B cell (primary cell): Measurements from ENCODE around the gene TMPRSS11E. TPM values are rescaled to one million over a fixed set of nuclear protein-coding genes. Genes with fewer than 3 reads are reported as not detected.
"Not testable (repeated sequence)": the region's sequence is repeated elsewhere in the genome, so short reads cannot be mapped to it uniquely, and the experiment has no call there.

Experiments
- ATAC-seq: fragments of 200-7000 bp; cut with Tn5 transposase; one replicate; pipeline ENCODE4 v1.10.0; 2021; ENCODE audit warnings: low read depth, mild to moderate bottlenecking, moderate number of reproducible peaks, moderate library complexity
- CTCF ChIA-PET: fragments of 350-600 bp; sonication (Branson Sonifier 250); formaldehyde crosslinking; loops from one replicate; lab custom pipeline; 2021; ENCODE audit warnings: antibody characterized with exemption, inconsistent platforms; lab: Charles Lee
- POLR2A ChIA-PET: fragments of 350-600 bp; sonication (Branson Sonifier 250); formaldehyde crosslinking; loops from one replicate; lab custom pipeline; 2021; ENCODE audit warnings: antibody characterized with exemption; lab: Charles Lee
- DNase-seq: peaks from one replicate; pipeline ENCODE4 v3.0.0; 2013
- H2AFZ ChIP-seq: 2 replicates; pipeline ENCODE4 v1.6.1; 2012; ENCODE audit warnings: mild to moderate bottlenecking, low read depth, low read length; ENCODE audit not compliant: insufficient read depth, poor library complexity, severe bottlenecking
- H3K27ac ChIP-seq, 2 donors: 1 replicate in 1 of 2; 2 replicates in 1 of 2; pipeline ENCODE4 v1.5.1; 2012 to 2013; ENCODE audit warnings: low read length in 2 of 2, mild to moderate bottlenecking in 2 of 2, moderate library complexity in 1 of 2
- H3K27me3 ChIP-seq, 4 experiments: fragments of 200-600 bp in 1 of 4; sonication (generic) in 1 of 4; replicated peaks in 1 of 4; 1 replicate in 2 of 4; 2 replicates in 2 of 4; pipeline versions ENCODE4 v1.6.1 to v1.7.0; 2013 to 2016; ENCODE audit warnings: low read length in 3 of 4, mild to moderate bottlenecking in 2 of 4, mixed read lengths in 1 of 4, moderate library complexity in 1 of 4; ENCODE audit not compliant: insufficient read depth in 4 of 4, control insufficient read depth in 3 of 4; ENCODE audit errors: control extremely low read depth in 1 of 4
- H3K36me3 ChIP-seq, 2 experiments: replicated peaks in 1 of 2; 1 replicate in 1 of 2; 2 replicates in 1 of 2; pipeline versions ENCODE4 v1.6.1 to v1.7.1; 2013; ENCODE audit warnings: low read length in 1 of 2; ENCODE audit not compliant: insufficient read depth in 2 of 2, control insufficient read depth in 1 of 2; ENCODE audit errors: control extremely low read depth in 1 of 2, extremely low read depth in 1 of 2
- H3K4me1 ChIP-seq, 2 donors: fragments of 200-600 bp in 1 of 2; sonication (generic) in 1 of 2; 1 replicate in 1 of 2; 2 replicates in 1 of 2; pipeline versions ENCODE4 v1.5.1 to v1.6.1; 2013 to 2017; ENCODE audit warnings: low read length in 2 of 2; ENCODE audit not compliant: control insufficient read depth in 2 of 2, insufficient read depth in 2 of 2
- H3K4me2 ChIP-seq: replicated peaks from 2 replicates; pipeline ENCODE3; 2012; ENCODE audit warnings: mild to moderate bottlenecking, low read depth, low read length; ENCODE audit not compliant: poor library complexity, severe bottlenecking
- H3K4me3 ChIP-seq, 5 experiments: fragments of 200-600 bp in 1 of 5; sonication (generic) in 1 of 5; 1 replicate in 3 of 5; 2 replicates in 2 of 5; pipeline versions ENCODE4 v1.5.1 to v1.7.0; 2011 to 2016; ENCODE audit warnings: low read length in 4 of 5, mild to moderate bottlenecking in 4 of 5, low read depth in 2 of 5, control low read depth in 1 of 5, moderate library complexity in 1 of 5; ENCODE audit not compliant: insufficient read depth in 1 of 5; ENCODE audit errors: control extremely low read depth in 1 of 5, extremely low read depth in 1 of 5
- H3K79me2 ChIP-seq: fragments of 200-600 bp; sonication (generic); one replicate; pipeline ENCODE4 v1.6.0; 2016; ENCODE audit warnings: low read length; ENCODE audit not compliant: control insufficient read depth, insufficient read depth
- H3K9ac ChIP-seq: fragments of 200-600 bp; sonication (generic); 2 replicates; pipeline ENCODE4 v1.6.1; 2017; ENCODE audit warnings: mild to moderate bottlenecking, low read length, moderate library complexity
- H3K9me3 ChIP-seq, 3 donors: one replicate each; pipeline versions ENCODE4 v1.6.1 to v1.7.1; 2013; ENCODE audit warnings: low read length in 2 of 3; ENCODE audit not compliant: control insufficient read depth in 2 of 3, insufficient read depth in 1 of 3; ENCODE audit errors: control extremely low read depth in 1 of 3
- H4K20me1 ChIP-seq: 2 replicates; pipeline ENCODE4 v1.6.0; 2012; ENCODE audit warnings: mild to moderate bottlenecking, low read length; ENCODE audit not compliant: insufficient read depth, control insufficient read depth, poor library complexity, severe bottlenecking
- H3K27ac Mint-ChIP-seq: one replicate; pipeline ENCODE4 v1.8.0; 2021; ENCODE audit warnings: mixed read lengths
- H3K27me3 Mint-ChIP-seq: one replicate; pipeline ENCODE4 v1.8.0; 2021; ENCODE audit warnings: mixed read lengths
- H3K4me1 Mint-ChIP-seq: one replicate; pipeline ENCODE4 v1.8.0; 2021; ENCODE audit warnings: mixed read lengths
- H3K4me3 Mint-ChIP-seq: one replicate; pipeline ENCODE4 v1.8.0; 2021; ENCODE audit warnings: mixed read lengths
- H3K9me3 Mint-ChIP-seq: one replicate; pipeline ENCODE4 v1.8.0; 2022; ENCODE audit warnings: mixed read lengths; ENCODE audit not compliant: insufficient read depth
- CTCF ChIP-seq: fragments of 200-600 bp; IDR thresholded peaks from one replicate; pipeline ENCODE4 v1.8.0; 2022; ENCODE audit warnings: antibody characterized with exemption, mild to moderate bottlenecking
- EZH2 ChIP-seq: IDR thresholded peaks from 2 replicates; pipeline ENCODE4 v1.6.1; 2012; ENCODE audit warnings: borderline replicate concordance, low read depth, mild to moderate bottlenecking, moderate library complexity, low read length; ENCODE audit not compliant: insufficient read depth, poor library complexity, severe bottlenecking
- WGBS: methylation state at CpG from one replicate; pipeline ENCODE4 v1.1.5; 2013; ENCODE audit warnings: missing lambda C conversion rate; ENCODE audit not compliant: insufficient coverage; 5-methylcytosine and 5-hydroxymethylcytosine counted together
- intact Hi-C: fragments of 100-400 bp; cut with micrococcal nuclease; formaldehyde crosslinking; loops from one replicate; pipeline ENCODE4 v1.10.0; 2022
- polyA plus RNA-seq: library from polyadenylated mRNA; depleted of rRNA; stranded (reverse); fragments of >200 nt; gene quantifications from 2 replicates; pipeline ENCODE4 v1.2.3, GENCODE V29; 2012
- total RNA-seq, 2 donors: library from RNA; stranded (reverse); fragments of 120-200 nt in 1 of 2; gene quantifications; 1 replicate in 1 of 2; 2 replicates in 1 of 2; pipeline versions ENCODE4 v1.2.3 to v1.2.4, GENCODE V29; 2013 to 2022

TMPRSS11E gene
- total and polyA plus RNA-seq, 2 donors (not counting 1 experiment from before 2014, with no cell fraction given), result 0.06 TPM; not detected in 1

- Histone ChIP-seq H4K20me1 (no peaks in the 10 kb centered on the region), H2AFZ (no peak overlapping the region), H3K9ac (no peak overlapping the region), H3K4me1 (no peaks in the 10 kb centered on the region), H3K36me3 (no peaks in the 10 kb centered on the region), H3K79me2 (no peaks in the 10 kb centered on the region), H3K9me3 (no peaks in the 10 kb centered on the region), H3K27me3 (no peaks in the 10 kb centered on the region), H3K4me2 (no peak overlapping the region), H3K27ac (no peak overlapping the region), H3K4me3 (no peak overlapping the region)
- ATAC-seq, result no peak
- Mint-ChIP-seq H3K27me3 (no peaks in the 10 kb centered on the region), H3K27ac (no peak overlapping the region), H3K9me3 (no peaks in the 10 kb centered on the region), H3K4me3 (no peak overlapping the region), H3K4me1 (no peaks in the 10 kb centered on the region)
- CTCF ChIA-PET, result interaction anchor here (0.6 kb wide), 1 partner anchor 1033 kb away, joined by 3 read pairs; no protein-coding TSS in a partner anchor
- TF ChIP-seq CTCF (no peak), EZH2 (no peak)
- POLR2A ChIA-PET, result no interaction called here
- no peak for DNase-seq
- intact Hi-C loops, result no loop called here
Observed at GRCh38 chr4:68401231-68401630, 46.0 kb upstream of the TMPRSS11E start.

- Histone ChIP-seq H3K4me2 (no peak overlapping the region), H3K4me1 (no peaks in the 10 kb centered on the region), H3K27ac (no peak overlapping the region), H3K4me3 (no peak overlapping the region), H3K36me3 (no peaks in the 10 kb centered on the region), H2AFZ (no peak overlapping the region), H4K20me1 (no peaks in the 10 kb centered on the region), H3K9me3 (no peaks in the 10 kb centered on the region), H3K27me3 (no peaks in the 10 kb centered on the region), H3K9ac (no peak overlapping the region), H3K79me2 (no peaks in the 10 kb centered on the region)
- H3K4me1 Mint-ChIP-seq, result no peaks in the 10 kb centered on the region
- 100% methylated on average over 1 of the region's 2 CpGs for WGBS
- intact Hi-C loops, result no loop called here
- TF ChIP-seq EZH2 (no peak), CTCF (no peak)
- no peak overlapping the region for H3K27ac Mint-ChIP-seq
- no peak overlapping the region for H3K4me3 Mint-ChIP-seq
- POLR2A ChIA-PET, result no interaction called here
- ATAC-seq, result no peak
- peaks cover under 1% of the 10 kb centered on the region for H3K27me3 Mint-ChIP-seq
- DNase-seq, result no peak
- no peaks in the 10 kb centered on the region for H3K9me3 Mint-ChIP-seq
- CTCF ChIA-PET, result no interaction called here
Observed at GRCh38 chr4:68404153-68404552, 43.1 kb upstream of the TMPRSS11E start.

- H3K4me2 ChIP-seq, H3K4me3 ChIP-seq, intact Hi-C loops, H3K4me3 Mint-ChIP-seq, H3K79me2 ChIP-seq, H3K4me1 Mint-ChIP-seq, H3K27me3 ChIP-seq, H3K9me3 Mint-ChIP-seq, H3K27ac ChIP-seq, H3K27ac Mint-ChIP-seq, H4K20me1 ChIP-seq, H3K36me3 ChIP-seq, H3K9me3 ChIP-seq, DNase-seq, ATAC-seq, H3K4me1 ChIP-seq, H3K9ac ChIP-seq, H3K27me3 Mint-ChIP-seq, H2AFZ ChIP-seq, CTCF ChIA-PET, POLR2A ChIA-PET: not testable (repeated sequence)
- 88% methylated on average over 6 of the region's 13 CpGs for WGBS
Observed at GRCh38 chr4:68405718-68406478, 41.4 kb upstream of the TMPRSS11E start.
